PC-9 (cell line): ENCODE measurements around the gene RPS6KA6.
A peak's percentile ranks its signal among the peaks of the same experiment; 100 is the strongest.

Source experiments
- CTCF ChIP-seq: fragments of 200-600 bp; sonication (generic); conservative IDR thresholded peaks from 2 replicates; pipeline ENCODE4 v1.6.1; 2017; ENCODE audit warnings: mixed run types, antibody characterized with exemption, mild to moderate bottlenecking, moderate library complexity
- EZH2 ChIP-seq: fragments of 200-600 bp; sonication (generic); IDR thresholded peaks from 2 replicates; pipeline ENCODE4 v1.8.0; 2017; ENCODE audit warnings: antibody characterized with exemption, low read depth

GRCh38 chrX:84046403-84046984 is 141.5 kb downstream of the RPS6KA6 start:
- no peak for TF ChIP-seq EZH2
- peak; percentile 88 for TF ChIP-seq CTCF
